GM12891 (cell line): ENCODE measurements around the gene TTLL6.

Source experiments
- POLR2A ChIP-seq: IDR thresholded peaks from 2 replicates; pipeline ENCODE4 v1.6.1; 2011; ENCODE audit warnings: low read depth, low read length, control low read depth
- POLR2AphosphoS5 ChIP-seq: IDR thresholded peaks from 2 replicates; pipeline ENCODE4 v1.6.1; 2011; ENCODE audit warnings: low read depth, low read length, control low read depth
- POU2F2 ChIP-seq: IDR thresholded peaks from 2 replicates; pipeline ENCODE4 v1.6.1; 2011; ENCODE audit warnings: low read depth, mild to moderate bottlenecking, control low read depth, low read length, moderate library complexity
- SPI1 ChIP-seq: IDR thresholded peaks from 2 replicates; pipeline ENCODE4 v1.6.1; 2011; ENCODE audit warnings: low read depth, low read length, control low read depth

DNA sequence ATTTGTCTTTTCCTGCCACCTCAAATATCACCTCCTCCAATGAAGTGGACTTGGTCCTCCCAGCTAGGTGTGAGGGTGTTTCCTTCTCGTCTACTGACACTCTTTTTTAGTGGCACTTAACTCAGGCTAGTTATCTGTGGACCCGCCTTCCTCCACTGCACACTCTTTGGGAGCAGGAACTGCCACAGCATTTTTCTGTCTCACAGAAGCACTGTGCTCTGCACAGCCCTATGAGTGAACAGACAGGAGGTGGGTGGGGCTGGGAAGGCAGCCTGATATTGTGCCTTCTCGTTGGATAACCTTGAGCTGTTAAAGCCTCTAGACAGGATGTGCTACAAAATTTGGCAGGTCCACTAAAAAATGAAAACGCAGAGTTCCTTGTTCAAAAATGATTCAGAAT lies 56.6 kb downstream of the TTLL6 start:
- TF ChIP-seq POLR2AphosphoS5 (no peak), POLR2A (no peak), SPI1 (no peak), POU2F2 (no peak)
